Type B pancreatic cell (in vitro differentiated cells): ENCODE measurements around the gene ACTL9. TPM values are rescaled to one million over a fixed set of nuclear protein-coding genes. Genes with fewer than 3 reads are reported as not detected.
A peak's percentile ranks its signal among the peaks of the same experiment; 100 is the strongest.
"Not testable (repeated sequence)": the region's sequence is repeated elsewhere in the genome, so short reads cannot be mapped to it uniquely, and the experiment has no call there.

Experiments
- DNase-seq: peaks from one replicate; pipeline ENCODE4 v3.0.0; 2021; ENCODE audit warnings: mixed read lengths; ENCODE audit not compliant: unreplicated experiment; ENCODE audit errors: extremely low spot score
- H3K27ac Mint-ChIP-seq: 2 replicates; pipeline ENCODE4 v1.8.0; 2021; ENCODE audit warnings: mild to moderate bottlenecking, mixed read lengths
- H3K27me3 Mint-ChIP-seq: 2 replicates; pipeline ENCODE4 v1.8.0; 2021; ENCODE audit warnings: mixed read lengths
- H3K36me3 Mint-ChIP-seq: 2 replicates; pipeline ENCODE4 v1.8.0; 2021; ENCODE audit warnings: mixed read lengths
- H3K4me1 Mint-ChIP-seq: one replicate; pipeline ENCODE4 v1.8.0; 2021; ENCODE audit warnings: mixed read lengths; ENCODE audit not compliant: unreplicated experiment
- H3K4me3 Mint-ChIP-seq: 2 replicates; pipeline ENCODE4 v1.8.0; 2021; ENCODE audit warnings: mild to moderate bottlenecking, mixed read lengths
- H3K9me3 Mint-ChIP-seq: 2 replicates; pipeline ENCODE4 v1.8.0; 2021; ENCODE audit warnings: mixed read lengths
- total RNA-seq: library from RNA; stranded (reverse); gene quantifications from 2 replicates; pipeline ENCODE4 v1.2.1, GENCODE V29; 2021; ENCODE audit warnings: low replicate concordance
- TF ChIP-seq, protein P1 (sequence below): fragments of 200-600 bp; sonication (generic); conservative IDR thresholded peaks from 2 replicates; pipeline ENCODE4 v1.5.0; 2021; ENCODE audit warnings: antibody characterized with exemption, mild to moderate bottlenecking

Gene ACTL9
- total RNA-seq, 1 donor from 2014 or later = not detected

DNA sequence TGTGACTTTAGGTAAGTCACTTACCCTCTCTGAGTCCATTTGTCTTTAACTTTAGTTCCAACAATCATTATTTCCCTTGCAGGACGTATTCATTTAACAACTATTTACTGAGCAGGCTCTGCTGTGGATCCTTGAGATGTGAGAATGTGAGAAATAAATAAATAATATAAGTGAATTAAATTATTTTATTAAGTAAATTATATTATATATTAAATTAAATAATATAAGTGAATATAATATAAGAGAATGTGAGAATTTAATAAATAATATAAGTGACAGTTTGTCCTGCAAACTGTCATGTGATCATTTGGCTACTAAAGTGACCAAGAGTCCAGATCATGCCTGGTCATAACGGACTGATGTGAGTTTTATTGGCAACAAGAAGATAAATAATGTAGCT lies 23.4 kb upstream of the ACTL9 start:
- H3K27ac Mint-ChIP-seq = no peak overlapping the region
- no peak for DNase-seq
- H3K9me3 Mint-ChIP-seq = no peaks in the 10 kb centered on the region
- H3K36me3 Mint-ChIP-seq = no peaks in the 10 kb centered on the region
- no peaks in the 10 kb centered on the region for H3K4me1 Mint-ChIP-seq
- H3K27me3 Mint-ChIP-seq = no peaks in the 10 kb centered on the region
- no peak overlapping the region for H3K4me3 Mint-ChIP-seq
- TF ChIP-seq, protein P1, sequence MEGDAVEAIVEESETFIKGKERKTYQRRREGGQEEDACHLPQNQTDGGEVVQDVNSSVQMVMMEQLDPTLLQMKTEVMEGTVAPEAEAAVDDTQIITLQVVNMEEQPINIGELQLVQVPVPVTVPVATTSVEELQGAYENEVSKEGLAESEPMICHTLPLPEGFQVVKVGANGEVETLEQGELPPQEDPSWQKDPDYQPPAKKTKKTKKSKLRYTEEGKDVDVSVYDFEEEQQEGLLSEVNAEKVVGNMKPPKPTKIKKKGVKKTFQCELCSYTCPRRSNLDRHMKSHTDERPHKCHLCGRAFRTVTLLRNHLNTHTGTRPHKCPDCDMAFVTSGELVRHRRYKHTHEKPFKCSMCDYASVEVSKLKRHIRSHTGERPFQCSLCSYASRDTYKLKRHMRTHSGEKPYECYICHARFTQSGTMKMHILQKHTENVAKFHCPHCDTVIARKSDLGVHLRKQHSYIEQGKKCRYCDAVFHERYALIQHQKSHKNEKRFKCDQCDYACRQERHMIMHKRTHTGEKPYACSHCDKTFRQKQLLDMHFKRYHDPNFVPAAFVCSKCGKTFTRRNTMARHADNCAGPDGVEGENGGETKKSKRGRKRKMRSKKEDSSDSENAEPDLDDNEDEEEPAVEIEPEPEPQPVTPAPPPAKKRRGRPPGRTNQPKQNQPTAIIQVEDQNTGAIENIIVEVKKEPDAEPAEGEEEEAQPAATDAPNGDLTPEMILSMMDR = no peak

DNA sequence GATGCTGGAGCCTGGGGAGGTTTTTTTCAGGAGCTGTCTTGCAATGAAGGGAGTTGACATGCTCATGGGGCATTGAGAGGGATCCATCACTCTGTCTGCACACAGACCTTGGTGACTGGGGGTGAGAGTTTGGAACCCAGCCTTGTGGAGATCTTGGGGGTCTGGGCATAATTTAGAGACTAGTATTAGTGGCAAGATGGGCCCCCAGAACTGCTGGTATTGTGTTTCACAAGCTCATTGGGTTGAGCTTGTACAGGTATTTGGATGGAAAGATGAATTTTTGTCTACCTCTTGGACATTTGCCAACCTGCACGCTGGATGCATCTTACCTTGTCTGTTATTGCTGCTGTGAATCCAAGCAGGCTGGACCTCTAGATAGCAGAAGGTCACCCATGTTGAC lies 22.7 kb upstream of the ACTL9 start, which contains the start of gene OR2Z1:
OR2Z1 (plus strand) TSS at position 301 of the 400 bp plus-strand sequence. CDS start 9,395 bp downstream, outside the sequence.
- TF ChIP-seq, protein P1 = no peak
- Mint-ChIP-seq H3K4me3 (no peak within 1 kb of the TSS), H3K4me1 (no peaks in the 10 kb centered on the region), H3K9me3 (no peaks in the 10 kb centered on the region), H3K36me3 (no peaks in the 10 kb centered on the region), H3K27me3 (no peaks in the 10 kb centered on the region), H3K27ac (no peak within 1 kb of the TSS)
- DNase-seq = peak; percentile 8

DNA sequence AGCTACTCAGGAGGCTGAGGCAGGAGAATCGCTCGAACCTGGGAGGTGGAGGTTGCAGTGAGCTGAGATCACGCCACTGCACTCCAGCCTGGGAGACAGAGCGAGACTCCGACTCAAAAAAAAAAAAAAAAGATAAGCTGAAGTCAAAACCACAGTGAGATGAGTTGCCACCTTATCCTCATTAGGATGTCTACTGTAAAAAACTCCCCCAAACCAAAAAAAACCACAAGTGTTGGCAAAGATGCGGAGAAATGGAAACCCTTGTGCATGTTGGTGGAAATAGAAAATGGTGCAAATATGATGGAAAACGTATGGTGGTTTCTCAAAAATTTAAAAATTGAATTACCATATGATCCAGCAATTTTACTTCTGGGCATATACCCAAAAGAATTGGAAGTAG lies 11.7 kb upstream of the ACTL9 start:
- H3K4me3 Mint-ChIP-seq, H3K4me1 Mint-ChIP-seq, H3K27me3 Mint-ChIP-seq, H3K36me3 Mint-ChIP-seq, H3K9me3 Mint-ChIP-seq, H3K27ac Mint-ChIP-seq, DNase-seq: not testable (repeated sequence)

DNA sequence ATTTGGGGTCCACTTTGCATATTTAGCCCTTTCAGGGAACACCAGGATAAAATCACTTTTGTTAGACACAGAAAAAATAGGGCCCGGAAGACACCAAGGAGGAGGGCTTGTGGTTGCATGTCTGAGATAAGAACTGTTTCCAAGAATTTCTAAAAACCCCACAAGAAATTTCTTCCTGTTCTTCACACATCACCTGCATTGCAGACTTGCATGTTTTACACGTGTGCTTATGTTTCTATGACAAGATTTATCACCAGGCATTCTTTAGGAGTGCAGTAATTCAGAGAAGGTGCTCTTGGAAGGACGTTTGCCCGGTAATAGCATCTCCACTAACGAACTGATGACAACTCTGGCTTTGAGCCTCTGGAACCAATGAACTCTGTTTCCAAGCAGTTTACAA lies 7.1 kb upstream of the ACTL9 start:
- Mint-ChIP-seq H3K27ac (no peak overlapping the region), H3K36me3 (no peaks in the 10 kb centered on the region), H3K4me3 (no peak overlapping the region), H3K9me3 (no peaks in the 10 kb centered on the region), H3K4me1 (no peaks in the 10 kb centered on the region), H3K27me3 (no peaks in the 10 kb centered on the region)
- no peak for DNase-seq
- TF ChIP-seq, protein P1 = no peak

DNA sequence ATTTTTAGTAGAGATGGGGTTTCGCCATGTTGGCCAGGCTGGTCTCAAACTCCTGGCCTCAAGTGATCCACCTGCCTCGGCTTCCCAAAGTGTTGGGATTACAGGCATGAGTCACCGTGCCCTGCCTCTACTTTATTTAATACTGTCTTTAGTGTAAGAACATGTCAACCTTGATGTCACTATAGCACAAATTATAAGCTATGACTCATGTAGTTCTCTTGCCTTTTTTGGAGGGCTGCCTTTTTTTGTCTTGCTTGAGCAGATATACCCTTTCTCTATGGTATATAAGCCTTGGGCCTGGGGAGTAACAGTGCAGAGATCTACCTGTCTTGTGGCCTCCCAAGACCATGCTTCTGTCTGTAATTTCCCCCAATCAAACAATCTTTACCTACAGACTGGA lies 6.7 kb upstream of the ACTL9 start:
- not testable (repeated sequence) for H3K9me3 Mint-ChIP-seq, H3K4me3 Mint-ChIP-seq, H3K27ac Mint-ChIP-seq, H3K27me3 Mint-ChIP-seq, H3K4me1 Mint-ChIP-seq, H3K36me3 Mint-ChIP-seq
- peak; percentile 6 for DNase-seq

DNA sequence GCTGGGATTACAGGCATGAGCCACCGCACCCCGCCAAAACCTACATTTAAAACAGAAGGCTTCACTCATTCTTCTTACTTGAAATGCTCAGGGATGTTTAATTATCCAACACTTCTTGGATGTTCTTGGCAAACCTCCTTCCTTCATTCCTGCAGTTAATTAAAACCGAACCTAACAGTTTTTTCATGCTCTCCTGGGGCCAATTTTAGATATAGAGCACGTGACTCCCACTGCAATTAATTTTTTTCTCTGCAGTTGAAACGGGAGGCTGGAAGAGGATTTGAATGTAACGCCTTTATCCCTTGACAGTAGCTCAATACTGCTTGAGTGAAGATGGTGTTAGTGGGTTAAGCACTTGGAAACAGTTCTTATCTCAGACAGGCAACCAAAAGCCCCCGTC lies 4.6 kb upstream of the ACTL9 start:
- Mint-ChIP-seq H3K27me3 (peaks cover 3% of the 10 kb centered on the region), H3K9me3 (no peaks in the 10 kb centered on the region), H3K4me1 (no peaks in the 10 kb centered on the region), H3K27ac (no peak overlapping the region), H3K36me3 (no peaks in the 10 kb centered on the region), H3K4me3 (no peak overlapping the region)
- TF ChIP-seq, protein P1 = no peak
- DNase-seq = peak; percentile 1

DNA sequence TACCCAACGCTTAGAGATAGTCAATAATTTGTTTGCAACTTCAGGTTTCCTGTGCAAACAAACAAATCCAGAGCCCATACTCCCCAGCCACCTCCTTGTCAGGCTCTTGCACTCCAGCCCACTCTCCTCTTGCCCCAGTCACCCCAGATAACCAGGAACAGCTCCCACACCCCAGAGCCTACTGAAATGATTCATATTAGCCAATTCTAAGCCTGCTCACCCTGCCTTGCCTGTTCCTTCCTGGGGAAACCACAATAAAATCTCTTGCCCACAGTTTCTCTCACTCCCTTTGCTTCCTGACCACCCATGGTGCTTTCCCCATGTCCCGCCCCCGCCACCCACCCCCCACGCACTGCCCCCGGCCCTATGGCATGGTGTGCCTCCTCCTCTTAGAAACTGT lies 3.8 kb upstream of the ACTL9 start:
- peak; percentile 36 for DNase-seq
- peaks cover 3% of the 10 kb centered on the region for H3K27me3 Mint-ChIP-seq
- no peak overlapping the region for H3K27ac Mint-ChIP-seq
- H3K9me3 Mint-ChIP-seq = no peaks in the 10 kb centered on the region
- no peaks in the 10 kb centered on the region for H3K36me3 Mint-ChIP-seq
- no peaks in the 10 kb centered on the region for H3K4me1 Mint-ChIP-seq
- H3K4me3 Mint-ChIP-seq = no peak overlapping the region
- TF ChIP-seq, protein P1 = no peak
